Measurements from ENCODE around the gene NOS2. TPM values are rescaled to one million over a fixed set of nuclear protein-coding genes. Genes with fewer than 3 reads are reported as not detected.
"Not testable (repeated sequence)": the region's sequence is repeated elsewhere in the genome, so short reads cannot be mapped to it uniquely, and the experiment has no call there.

NOS2 gene
- total and polyA plus RNA-seq, 10 donors, result 0.02 to 0.69 (median 0.13) TPM; not detected in 1

GRCh38 chr17:27743281-27743885 is 56.9 kb downstream of the NOS2 start:
- Histone ChIP-seq H3K4me1 (peaks cover 0 to 8% (median 0%) of the 10 kb centered on the region in 6 donors), H3K4me3 (no peak overlapping the region), H3K9me3 (no peaks in the 10 kb centered on the region), H3K27me3 (replicated peaks in 1 of 7) (no peaks in the 10 kb centered on the region), H3K27ac (peak overlapping the region in 3 of 8 donors; percentile 30 to 50 (median 43)), H3K36me3 (no peaks in the 10 kb centered on the region)
- intact Hi-C loops (cut with DNase I; ENCODE audit: low total_unique reads), result no loop called here
- no peak for TF ChIP-seq POLR2AphosphoS5 (IDR thresholded peaks at IDR 0.05)
- TF ChIP-seq POLR2A (IDR thresholded peaks at IDR 0.05), result no peak
- TF ChIP-seq CTCF (IDR thresholded peaks at IDR 0.05 in 8 of 11, conservative IDR thresholded peaks at IDR 0.05 in 3 of 11), result no peak
- no peak for DNase-seq
- 63 to 79% (median 72%) methylated on average over 8 of the region's 8 CpGs for WGBS, 5 donors

GRCh38 chr17:27741971-27742575 is 58.3 kb downstream of the NOS2 start:
- intact Hi-C loops (cut with DNase I; ENCODE audit: low total_unique reads), result no loop called here

GRCh38 chr17:27741361-27741861 is 58.9 kb downstream of the NOS2 start:
- no peaks in the 10 kb centered on the region for H3K27me3 ChIP-seq (replicated peaks in 1 of 7)
- TF ChIP-seq CTCF (IDR thresholded peaks at IDR 0.05 in 8 of 11, conservative IDR thresholded peaks at IDR 0.05 in 3 of 11) (no peak), POLR2AphosphoS5 (IDR thresholded peaks at IDR 0.05) (no peak), POLR2A (IDR thresholded peaks at IDR 0.05) (no peak)
- H3K27ac ChIP-seq, result no peak overlapping the region
- DNase-seq, result no peak
- no peaks in the 10 kb centered on the region for H3K9me3 ChIP-seq
- H3K4me3 ChIP-seq, result no peak overlapping the region
- WGBS, 5 donors, result 48 to 77% (median 57%) methylated on average over 8 to 9 of the region's 9 CpGs
- H3K36me3 ChIP-seq, result no peaks in the 10 kb centered on the region
- intact Hi-C loops (cut with DNase I; ENCODE audit: low total_unique reads), result no loop called here
- peaks cover 0 to 8% (median 0%) of the 10 kb centered on the region in 6 donors for H3K4me1 ChIP-seq

More at GRCh38 chr17:27741971-27742575, 58.3 kb downstream of the NOS2 start:
- no peak overlapping the region for H3K4me3 ChIP-seq
- no peak for DNase-seq
- peaks cover 0 to 8% (median 0%) of the 10 kb centered on the region in 6 donors for H3K4me1 ChIP-seq
- no peaks in the 10 kb centered on the region for H3K27me3 ChIP-seq (replicated peaks in 1 of 7)
- no peaks in the 10 kb centered on the region for H3K36me3 ChIP-seq
- no peak for TF ChIP-seq POLR2AphosphoS5 (IDR thresholded peaks at IDR 0.05)
- no peak for TF ChIP-seq POLR2A (IDR thresholded peaks at IDR 0.05)
- no peak for TF ChIP-seq CTCF (IDR thresholded peaks at IDR 0.05 in 8 of 11, conservative IDR thresholded peaks at IDR 0.05 in 3 of 11)
- WGBS, 5 donors, result 81 to 89% (median 87%) methylated on average over 4 of the region's 4 CpGs
- H3K27ac ChIP-seq, result no peak overlapping the region
- no peaks in the 10 kb centered on the region for H3K9me3 ChIP-seq

- H3K36me3 ChIP-seq; H3K9me3 ChIP-seq; H3K4me1 ChIP-seq; DNase-seq; H3K27me3 ChIP-seq (replicated peaks in 1 of 7); H3K4me3 ChIP-seq; intact Hi-C loops (cut with DNase I; ENCODE audit: low total_unique reads); H3K27ac ChIP-seq: not testable (repeated sequence)
- 73 to 95% (median 88%) methylated on average over 5 of the region's 5 CpGs for WGBS, 5 donors
These were observed 59.8 kb downstream of the NOS2 start for GRCh38 chr17:27740541-27740940.

Measured in spleen (tissue), 11 donors.